ENCODE measurements around the gene GSDME.

DNA sequence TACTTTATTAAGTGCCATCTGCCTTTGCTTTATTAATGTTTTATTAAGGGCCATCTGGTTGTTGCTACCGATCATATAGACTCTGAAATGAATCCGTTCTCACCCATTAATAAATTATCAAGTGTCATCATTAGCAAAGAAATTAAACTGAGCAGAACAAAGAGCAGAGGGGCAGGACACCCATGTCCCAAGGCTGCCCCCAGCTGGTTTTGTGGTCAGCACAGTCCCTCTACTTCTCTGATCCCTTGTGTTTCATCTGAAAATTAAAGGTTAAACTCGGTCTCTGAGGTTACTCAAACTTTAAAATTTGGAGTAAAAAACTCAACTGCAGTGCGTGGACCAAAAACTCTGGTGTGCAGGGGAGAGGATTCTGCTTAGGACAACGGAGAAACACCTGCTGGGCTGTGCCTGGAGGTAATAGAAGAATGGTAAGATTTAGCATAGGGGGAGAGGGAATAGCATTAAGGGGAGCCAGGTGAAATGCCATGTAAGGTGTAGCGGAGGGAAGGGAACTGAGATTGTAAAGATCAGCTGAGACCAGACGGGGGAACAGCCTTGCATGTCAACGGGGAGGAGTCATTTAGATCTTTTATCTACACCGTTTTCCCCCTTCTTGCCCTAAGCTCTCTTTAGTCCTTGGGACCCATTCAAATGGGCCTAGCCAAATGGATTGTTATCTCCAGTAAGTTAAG lies 10.8 kb upstream of the GSDME start:
- TF ChIP-seq, protein P1, sequence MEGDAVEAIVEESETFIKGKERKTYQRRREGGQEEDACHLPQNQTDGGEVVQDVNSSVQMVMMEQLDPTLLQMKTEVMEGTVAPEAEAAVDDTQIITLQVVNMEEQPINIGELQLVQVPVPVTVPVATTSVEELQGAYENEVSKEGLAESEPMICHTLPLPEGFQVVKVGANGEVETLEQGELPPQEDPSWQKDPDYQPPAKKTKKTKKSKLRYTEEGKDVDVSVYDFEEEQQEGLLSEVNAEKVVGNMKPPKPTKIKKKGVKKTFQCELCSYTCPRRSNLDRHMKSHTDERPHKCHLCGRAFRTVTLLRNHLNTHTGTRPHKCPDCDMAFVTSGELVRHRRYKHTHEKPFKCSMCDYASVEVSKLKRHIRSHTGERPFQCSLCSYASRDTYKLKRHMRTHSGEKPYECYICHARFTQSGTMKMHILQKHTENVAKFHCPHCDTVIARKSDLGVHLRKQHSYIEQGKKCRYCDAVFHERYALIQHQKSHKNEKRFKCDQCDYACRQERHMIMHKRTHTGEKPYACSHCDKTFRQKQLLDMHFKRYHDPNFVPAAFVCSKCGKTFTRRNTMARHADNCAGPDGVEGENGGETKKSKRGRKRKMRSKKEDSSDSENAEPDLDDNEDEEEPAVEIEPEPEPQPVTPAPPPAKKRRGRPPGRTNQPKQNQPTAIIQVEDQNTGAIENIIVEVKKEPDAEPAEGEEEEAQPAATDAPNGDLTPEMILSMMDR (IDR thresholded peaks at IDR 0.05): no peak
- TF ChIP-seq POLR2AphosphoS5 (IDR thresholded peaks at IDR 0.05): no peak
- TF ChIP-seq POLR2A (IDR thresholded peaks at IDR 0.05): no peak
- TF ChIP-seq EP300 (IDR thresholded peaks at IDR 0.05): no peak

All from upper lobe of left lung (tissue), 4 donors.